NCI-H1048 (cell line): ENCODE measurements around the gene ASPDH.

Source experiments
- DNase-seq: peaks from one replicate; lab custom pipeline; 2025; lab: John Stamatoyannopoulos, UW

The ASPDH gene

DNA sequence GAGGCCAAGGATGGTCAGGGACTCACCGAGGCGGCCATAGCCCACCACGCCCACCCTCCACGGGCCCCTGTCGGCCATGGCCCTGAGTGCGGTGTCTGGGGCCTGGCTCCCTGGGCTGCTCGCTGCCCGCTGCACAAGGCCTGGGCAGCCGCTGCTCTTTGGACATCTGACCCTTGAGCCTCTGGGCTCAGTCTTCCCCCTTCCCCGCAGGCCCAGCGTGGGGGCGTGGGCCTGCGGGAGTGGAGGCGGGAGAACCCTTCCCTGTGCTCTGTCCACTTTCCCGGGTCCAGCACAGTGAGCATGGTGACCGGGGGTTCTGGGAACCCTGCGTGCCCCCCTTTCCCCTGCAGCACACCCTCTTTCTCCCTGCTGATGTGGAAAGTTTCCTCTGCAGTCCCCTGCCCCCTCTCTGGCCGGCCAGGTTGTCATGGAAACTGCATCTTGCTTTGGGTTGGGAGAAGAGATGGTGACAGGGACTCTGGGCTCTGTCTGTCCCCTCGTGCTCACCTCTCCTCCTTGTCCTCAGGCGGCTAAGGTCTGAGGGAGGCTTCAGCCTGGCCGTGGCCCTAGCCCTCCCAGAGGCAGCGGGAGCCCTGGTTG lies at the start of gene ASPDH:
Gene ASPDH (minus strand): TSS at position 168 of the 600 bp plus-strand sequence. CDS start 90 bp downstream, at position 78.
- DNase-seq = no peak

DNA sequence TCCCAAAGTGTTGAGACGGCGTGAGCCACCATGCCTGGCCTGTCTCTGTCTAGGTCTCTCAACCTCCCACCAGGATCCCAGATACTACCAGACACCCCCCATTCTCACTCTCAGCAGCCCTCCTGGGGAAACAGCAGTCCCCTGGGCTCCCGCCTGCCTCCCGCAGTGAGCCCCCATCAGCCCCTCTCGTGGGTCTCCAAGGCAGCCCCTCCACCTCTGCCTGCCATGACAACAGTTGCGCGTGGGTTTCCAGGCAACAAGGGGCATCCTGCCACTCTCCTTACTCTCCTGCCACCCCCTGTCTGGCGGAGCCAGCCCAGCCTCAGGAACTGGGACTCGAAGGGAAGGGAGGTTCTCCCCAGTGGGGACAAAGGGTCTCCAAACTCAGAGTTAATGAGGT lies 49.3 kb upstream of the ASPDH start:
- DNase-seq = no peak

DNA sequence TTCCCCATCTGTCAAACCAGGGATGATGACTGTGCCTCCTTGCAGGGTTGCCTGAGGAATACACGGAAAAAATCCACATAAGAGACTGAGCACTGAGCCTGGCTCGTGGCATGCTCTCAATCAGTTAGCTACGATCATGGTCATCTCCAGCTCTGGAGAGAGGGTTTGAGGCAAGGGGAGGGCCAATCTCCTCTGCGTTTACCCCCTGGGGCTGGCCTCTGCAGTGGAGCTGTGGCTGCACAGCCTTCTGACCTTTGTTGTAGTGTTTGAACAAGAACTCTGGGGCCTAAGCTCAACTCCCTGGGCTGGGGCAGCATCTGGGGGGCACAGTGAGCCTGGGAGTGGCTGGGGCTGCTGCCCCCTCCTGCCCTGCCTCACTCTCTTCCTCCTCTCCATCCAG lies 48.6 kb upstream of the ASPDH start:
- no peak for DNase-seq

DNA sequence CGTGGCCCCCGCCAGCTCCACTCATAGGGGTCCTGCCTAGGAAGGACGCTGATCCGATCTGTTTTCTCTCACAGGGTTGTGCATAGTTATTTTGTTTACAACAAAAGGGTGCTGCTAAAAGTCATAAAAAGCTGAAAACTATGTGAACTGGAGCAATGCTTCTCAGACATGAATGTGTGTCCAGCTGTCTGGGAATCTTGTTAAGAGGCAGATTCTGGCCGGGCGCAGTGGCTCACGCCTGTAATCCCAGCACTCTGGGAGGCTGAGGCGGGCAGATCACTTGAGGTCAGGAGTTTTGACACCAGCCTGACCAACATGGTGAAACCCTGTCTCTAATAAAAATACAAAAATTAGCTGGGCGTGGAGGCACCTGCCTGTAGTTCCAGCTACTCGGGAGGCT lies 45.9 kb upstream of the ASPDH start:
- DNase-seq = no peak

DNA sequence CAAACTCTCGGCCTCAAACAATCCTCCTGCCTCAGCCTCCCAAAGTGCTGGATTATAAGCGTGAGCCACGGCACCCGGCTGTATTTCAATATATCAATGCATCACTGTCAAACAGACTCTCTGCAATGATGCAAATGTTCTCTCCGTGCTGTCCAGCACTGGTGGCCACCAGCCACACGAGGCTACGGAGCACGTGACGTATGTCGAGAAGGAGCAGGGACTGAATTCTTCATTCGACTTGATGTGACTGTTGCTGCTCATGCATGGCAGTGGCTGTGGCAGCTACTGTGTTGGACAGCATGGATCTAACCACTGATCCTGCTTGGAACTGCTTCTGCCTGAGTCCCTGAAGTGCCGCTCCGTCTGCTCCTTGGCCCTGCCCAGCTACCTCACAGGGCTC lies 44.7 kb upstream of the ASPDH start:
- DNase-seq = no peak

GRCh38 chr19:50558039-50558438 lies 44.3 kb upstream of the ASPDH start:
- no peak for DNase-seq

GRCh38 chr19:50557009-50557613 lies 43.4 kb upstream of the ASPDH start:
- DNase-seq = no peak

GRCh38 chr19:50556282-50557008 lies 42.7 kb upstream of the ASPDH start:
- DNase-seq = peak; percentile 21

DNA sequence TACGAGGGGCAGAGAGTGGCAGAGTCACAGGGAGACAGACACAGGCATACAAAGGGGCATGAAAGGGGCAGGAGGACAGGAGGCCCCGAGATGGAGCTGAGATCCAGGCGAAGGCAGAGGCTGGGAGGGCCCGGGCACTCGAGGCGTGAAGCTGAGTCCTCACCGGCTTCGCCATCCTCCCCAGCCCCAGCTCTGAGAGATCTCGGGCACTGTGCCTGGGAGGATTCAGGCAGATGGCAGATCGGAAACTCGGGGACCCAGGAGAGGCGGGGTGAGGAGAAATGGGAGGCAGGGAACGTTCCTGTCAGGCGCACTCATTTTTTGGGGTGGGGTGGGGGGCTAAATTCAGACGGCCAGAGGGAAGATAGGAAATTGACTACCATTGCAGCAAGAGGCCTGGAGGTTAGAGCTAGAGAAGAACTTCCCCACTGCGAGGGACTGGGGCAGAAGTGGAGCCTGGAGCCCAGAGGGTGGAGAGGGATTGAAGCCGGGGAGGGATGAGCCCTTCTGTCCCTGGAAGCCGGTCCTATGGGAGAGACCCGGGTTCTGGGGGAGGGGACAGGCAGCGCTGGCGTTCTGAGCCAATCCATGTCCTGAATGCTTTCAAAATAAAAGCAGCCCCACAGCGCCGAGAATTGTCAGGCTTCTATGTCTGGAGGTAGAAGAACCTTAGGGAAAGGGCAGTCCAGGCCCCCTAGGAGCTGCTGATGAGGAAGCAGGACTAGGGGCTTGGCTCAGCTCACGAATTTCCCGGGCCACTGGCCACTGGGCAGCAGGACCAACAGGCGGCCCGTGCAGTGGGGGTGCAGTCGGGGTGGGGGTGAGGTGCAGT lies 42.0 kb upstream of the ASPDH start:
- no peak for DNase-seq

GRCh38 chr19:50555033-50555432 lies 41.3 kb upstream of the ASPDH start:
- no peak for DNase-seq

- DNase-seq = no peak
These were observed 40.5 kb upstream of the ASPDH start for GRCh38 chr19:50554212-50554611.

DNA sequence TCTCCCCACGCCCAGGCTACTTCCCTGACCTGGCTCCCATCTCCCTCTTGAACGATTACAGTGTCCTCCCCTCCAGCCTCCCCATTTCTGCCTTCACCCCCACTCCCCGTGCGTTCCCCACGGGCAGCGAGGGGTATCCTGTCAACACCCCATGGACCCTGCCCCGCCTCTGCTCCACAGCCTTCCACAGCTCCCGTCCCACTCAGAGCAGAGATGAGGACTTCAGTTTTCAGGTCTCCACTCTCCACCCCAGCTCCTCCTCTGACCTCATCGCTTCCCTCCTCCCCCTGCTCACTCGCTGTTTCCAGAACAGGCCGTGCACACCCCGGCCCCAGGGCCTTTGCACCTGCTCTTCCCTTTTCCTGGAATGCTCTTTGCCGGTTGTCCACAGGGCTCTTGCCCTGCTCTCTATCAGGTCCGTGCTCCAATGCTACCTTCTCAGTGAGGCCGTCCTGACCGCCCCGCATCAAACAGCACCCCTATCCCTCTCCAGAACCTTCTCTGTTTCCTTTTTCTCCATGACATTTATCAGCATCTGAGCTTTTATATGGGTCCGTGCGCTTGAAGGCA lies 39.5 kb upstream of the ASPDH start:
- DNase-seq = no peak

DNA sequence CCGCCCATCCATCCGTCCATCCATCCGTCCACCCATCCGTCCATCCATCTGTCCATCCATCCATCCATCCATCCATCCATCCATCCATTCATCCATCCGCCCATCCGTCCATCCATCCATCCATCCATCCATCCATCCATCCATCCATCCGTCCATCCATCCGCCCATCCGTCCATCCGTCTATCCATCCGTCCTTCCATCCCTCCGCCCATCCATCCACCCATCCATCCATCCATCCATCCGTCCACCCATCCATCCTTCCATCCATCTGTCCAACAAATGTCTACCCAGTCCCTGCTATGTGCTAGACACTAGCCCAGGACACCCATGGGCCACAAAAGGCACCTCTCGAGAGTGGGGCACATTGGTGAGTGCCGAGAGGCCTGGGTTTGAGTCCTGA lies 38.8 kb upstream of the ASPDH start:
- DNase-seq = no peak

DNA sequence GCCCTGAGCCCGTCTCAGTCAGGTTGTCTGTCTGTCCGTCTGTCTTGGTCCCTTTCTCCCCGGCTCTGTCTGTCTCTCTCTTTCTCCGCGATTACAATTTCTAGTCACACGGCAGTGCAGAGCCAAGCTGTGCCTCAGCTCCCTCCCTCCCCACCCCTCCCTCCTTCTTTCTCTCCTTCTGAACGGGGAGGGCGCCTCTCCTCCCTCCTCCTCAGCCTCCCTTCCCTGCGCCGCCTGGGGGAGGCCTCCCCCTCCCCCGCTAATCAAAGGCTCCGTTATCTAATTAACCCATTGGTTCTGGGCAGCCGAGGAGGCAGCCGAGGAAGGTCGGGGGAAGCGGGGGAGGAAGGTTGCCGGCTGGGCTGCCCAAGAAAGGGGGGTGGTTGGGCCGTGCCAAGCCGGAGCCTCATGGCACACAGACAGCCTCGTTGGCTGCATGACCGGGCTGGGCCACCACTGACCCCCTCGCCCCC lies 38.0 kb upstream of the ASPDH start:
- DNase-seq = no peak

- no peak for DNase-seq
These were observed 37.5 kb upstream of the ASPDH start for GRCh38 chr19:50551034-50551714.

GRCh38 chr19:50550594-50550966 lies 36.9 kb upstream of the ASPDH start:
- DNase-seq = no peak

- no peak for DNase-seq
These were observed 36.3 kb upstream of the ASPDH start for GRCh38 chr19:50549927-50550593.

DNA sequence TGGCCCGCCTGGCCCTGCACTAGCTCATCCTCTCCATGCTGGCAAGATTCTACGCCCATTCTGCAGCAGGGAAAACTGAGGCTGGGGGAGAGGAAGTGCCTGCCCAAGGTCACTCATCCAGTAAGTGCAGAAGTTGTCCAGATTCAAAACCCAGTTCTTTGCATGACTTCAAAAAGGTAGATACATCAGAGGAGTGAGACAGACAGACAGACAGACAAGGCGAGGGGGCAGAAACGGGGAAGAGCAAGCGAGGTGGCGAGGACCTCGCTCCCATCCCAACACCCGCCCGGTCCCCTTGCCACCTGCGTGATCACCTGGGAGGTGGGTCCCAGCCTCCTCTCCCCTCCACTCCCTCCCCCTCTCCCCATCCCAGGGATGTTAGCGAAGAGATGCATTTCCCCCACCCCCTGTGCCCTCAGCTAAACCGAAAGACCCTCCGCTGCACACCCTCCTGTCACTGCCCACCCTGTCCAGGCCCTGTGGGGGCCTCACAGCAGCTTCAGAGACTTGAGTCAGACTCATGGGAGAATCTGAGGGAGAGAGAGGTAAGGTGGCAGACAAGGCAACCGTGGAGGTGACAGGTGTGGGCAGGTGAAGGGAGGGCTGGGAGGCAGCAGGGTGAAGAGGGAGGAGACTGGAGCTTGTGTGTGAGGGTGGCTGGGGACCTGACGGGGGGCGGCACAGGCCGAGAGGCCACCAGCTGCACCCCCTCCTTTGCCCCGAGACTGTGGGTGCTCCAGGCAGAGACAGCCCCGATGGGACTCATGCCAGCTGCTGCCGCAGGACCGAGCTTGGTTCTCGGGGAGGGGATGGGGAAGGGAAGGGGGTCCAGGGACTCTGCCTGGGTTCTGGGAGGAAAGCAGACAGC lies 35.6 kb upstream of the ASPDH start:
- no peak for DNase-seq

GRCh38 chr19:50548191-50549058 lies 34.7 kb upstream of the ASPDH start:
- no peak for DNase-seq
